Pancreas (tissue), 10 donors: ENCODE results near the gene C1QA. TPM values are rescaled to one million over a fixed set of nuclear protein-coding genes. Genes with fewer than 3 reads are reported as not detected.
A peak's percentile ranks its signal among the peaks of the same experiment; 100 is the strongest.
"Not testable (repeated sequence)": the region's sequence is repeated elsewhere in the genome, so short reads cannot be mapped to it uniquely, and the experiment has no call there.

Source experiments
- ATAC-seq, 4 donors: fragments of 200-7000 bp; cut with Tn5 transposase; one replicate each; pipeline versions ENCODE4 v1.8.0 to v1.9.1; 2020; ENCODE audit warnings: mild to moderate bottlenecking in 4 of 4, moderate library complexity in 4 of 4
- DNase-seq, 6 donors: peaks; one replicate each; pipeline ENCODE4 v3.0.0-alpha.2; 2020
- FAIRE-seq: peaks from 2 replicates; lab custom pipeline; 2012; peaks lifted over from hg19 to GRCh38; lab: Jason Lieb, UNC
- H3K27ac ChIP-seq, 4 donors: fragments of 200-600 bp; sonication (generic); 1 replicate in 3 of 4; 2 replicates in 1 of 4; pipeline versions ENCODE4 v1.5.0 to v1.8.0; 2020
- H3K27me3 ChIP-seq, 4 donors: fragments of 200-600 bp; one replicate each; pipeline ENCODE4 v1.8.0; 2021
- H3K36me3 ChIP-seq, 3 donors: fragments of 200-600 bp; sonication (generic) in 1 of 3; one replicate each; pipeline versions ENCODE4 v1.5.0 to v1.8.0; 2020 to 2021
- H3K4me1 ChIP-seq, 3 donors: fragments of 200-600 bp; one replicate each; pipeline ENCODE4 v1.8.0; 2021
- H3K4me3 ChIP-seq, 4 donors: fragments of 200-600 bp; sonication (generic) in 2 of 4; one replicate each; pipeline versions ENCODE4 v1.5.0 to v1.8.0; 2020 to 2021
- H3K9me3 ChIP-seq, 4 donors: fragments of 200-600 bp; one replicate each; pipeline ENCODE4 v1.8.0; 2021
- CTCF ChIP-seq, 4 donors: fragments of 200-600 bp; sonication (generic) in 3 of 4; IDR thresholded peaks; one replicate each; pipeline versions ENCODE4 v1.5.0 to v1.8.0; 2021; ENCODE audit warnings: antibody characterized with exemption in 4 of 4
- WGBS, 2 donors: extraction: QIAGEN DNeasy Blood & Tissue Kit; methylation state at CpG; one replicate each; pipeline ENCODE4 v1.1.7; 2013; 5-methylcytosine and 5-hydroxymethylcytosine counted together
- intact Hi-C, 3 donors: fragments of 100-400 bp; cut with DNase I; formaldehyde crosslinking; loops; one replicate each; pipeline versions ENCODE4 v1.11.1 to v1.14.2; 2022
- polyA plus RNA-seq, 2 donors: library from polyadenylated mRNA; stranded (reverse); fragments of 200-250 nt; gene quantifications; one replicate each; pipeline ENCODE4 v1.2.3, GENCODE V29; 2013
- total RNA-seq, 6 donors: library from RNA; stranded (reverse); fragmentation: NEBNext Ultra II Directional in 4 of 6; extraction: Animal tissue kit (Norgen Biotek cat#: 25700) in 4 of 6; gene quantifications; one replicate each; pipeline versions ENCODE4 v1.2.1 to v1.2.4, GENCODE V29; 2021 to 2023
- donor health status: healthy with polysubstance abuse.
- donor health status: DM: no; HTN: no; CAD: no; lungs with moderate emphysema.
- donor health status: DM: no; HTN: no; CAD: no.
- donor health status: control.
- donor health status: control.
- donor health status: Bipolar disorder and iron deficiency.
- donor health status: DM: yes; HTN: yes; CAD: no.
- donor health status: DM: no; HTN: no; CAD: no.
- donor health status: DM: no; HTN: no; CAD: no.
- donor health status: DM: yes; HTN: yes; CAD: no.

C1QA gene
- total and polyA plus RNA-seq, 8 donors = 3.3 to 115 (median 19.0) TPM

GRCh38 chr1:22662318-22662717 lies 25.9 kb downstream of the C1QA start:
- no peaks in the 10 kb centered on the region for H3K36me3 ChIP-seq
- no peaks in the 10 kb centered on the region for H3K9me3 ChIP-seq
- no peaks in the 10 kb centered on the region for H3K4me1 ChIP-seq
- H3K4me3 ChIP-seq = no peak overlapping the region
- no peaks in the 10 kb centered on the region for H3K27me3 ChIP-seq
- DNase-seq (no peak), FAIRE-seq (no peak), ATAC-seq (peak in 2 of 4 donors; percentile 54 to 90)
- no peak overlapping the region for H3K27ac ChIP-seq
- intact Hi-C loops = no loop called here
- TF ChIP-seq CTCF (IDR thresholded peaks at IDR 0.05) = no peak
- 81 to 85% methylated on average over 5 of the region's 5 CpGs for WGBS, 2 donors

- no peak overlapping the region for H3K27ac ChIP-seq
- ATAC-seq (no peak), DNase-seq (no peak), FAIRE-seq (no peak)
- no peak for TF ChIP-seq CTCF (IDR thresholded peaks at IDR 0.05)
- no peaks in the 10 kb centered on the region for H3K36me3 ChIP-seq
- H3K9me3 ChIP-seq = no peaks in the 10 kb centered on the region
- WGBS, 2 donors = 82 to 83% methylated on average over 8 of the region's 8 CpGs
- intact Hi-C loops = no loop called here
- no peak overlapping the region for H3K4me3 ChIP-seq
- H3K27me3 ChIP-seq = no peaks in the 10 kb centered on the region
- no peaks in the 10 kb centered on the region for H3K4me1 ChIP-seq
These were observed 26.6 kb downstream of the C1QA start for GRCh38 chr1:22662986-22663408.

GRCh38 chr1:22665752-22666151 lies 29.3 kb downstream of the C1QA start:
- Histone ChIP-seq H3K27me3 (no peaks in the 10 kb centered on the region), H3K36me3 (no peaks in the 10 kb centered on the region), H3K27ac (no peak overlapping the region), H3K9me3 (no peaks in the 10 kb centered on the region), H3K4me1 (no peaks in the 10 kb centered on the region), H3K4me3 (no peak overlapping the region)
- FAIRE-seq = no peak
- intact Hi-C loops = no loop called here
- ATAC-seq = no peak
- 70 to 72% methylated on average over 7 of the region's 7 CpGs for WGBS, 2 donors
- no peak for TF ChIP-seq CTCF (IDR thresholded peaks at IDR 0.05)
- DNase-seq = no peak

GRCh38 chr1:22666412-22666811 lies 30.0 kb downstream of the C1QA start:
- TF ChIP-seq CTCF (IDR thresholded peaks at IDR 0.05) = no peak
- WGBS, 2 donors = 56 to 58% methylated on average over 2 of the region's 2 CpGs
- DNase-seq (no peak), ATAC-seq (no peak), FAIRE-seq (no peak)
- intact Hi-C loops = no loop called here
- H3K4me3 ChIP-seq = no peak overlapping the region
- H3K27ac ChIP-seq = no peak overlapping the region
- H3K4me1 ChIP-seq = no peaks in the 10 kb centered on the region
- no peaks in the 10 kb centered on the region for H3K36me3 ChIP-seq
- H3K27me3 ChIP-seq = no peaks in the 10 kb centered on the region
- no peaks in the 10 kb centered on the region for H3K9me3 ChIP-seq

- FAIRE-seq, DNase-seq, H3K36me3 ChIP-seq, H3K4me1 ChIP-seq, H3K27ac ChIP-seq, ATAC-seq, H3K9me3 ChIP-seq, H3K4me3 ChIP-seq, H3K27me3 ChIP-seq, intact Hi-C loops: not testable (repeated sequence)
- 85 to 94% methylated on average over 2 of the region's 2 CpGs for WGBS, 2 donors
These were observed 32.4 kb downstream of the C1QA start for GRCh38 chr1:22668840-22669239.
